GM12873 (cell line): Measurements from ENCODE around the gene CRACR2A.

Experiments
- CTCF ChIP-seq: IDR thresholded peaks from 2 replicates; pipeline ENCODE4 v1.5.1; 2012; ENCODE audit warnings: low read depth, mild to moderate bottlenecking, moderate library complexity, low read length, control low read depth; ENCODE audit not compliant: insufficient read depth; ENCODE audit errors: missing control alignments

Gene CRACR2A

GRCh38 chr12:3630621-3631271, 122.2 kb downstream of the CRACR2A start:
- TF ChIP-seq CTCF, result no peak

- no peak for TF ChIP-seq CTCF
Observed at GRCh38 chr12:3630111-3630510, 122.8 kb downstream of the CRACR2A start.

GRCh38 chr12:3629057-3629830, 123.7 kb downstream of the CRACR2A start:
- TF ChIP-seq CTCF, result no peak

- TF ChIP-seq CTCF, result no peak
Observed at GRCh38 chr12:3628629-3629028, 124.3 kb downstream of the CRACR2A start.

- TF ChIP-seq CTCF, result no peak
Observed at GRCh38 chr12:3627336-3627735, 125.6 kb downstream of the CRACR2A start.

- TF ChIP-seq CTCF, result no peak
Observed at GRCh38 chr12:3624273-3624672, 128.6 kb downstream of the CRACR2A start.

- no peak for TF ChIP-seq CTCF
Observed at GRCh38 chr12:3622822-3623690, 129.9 kb downstream of the CRACR2A start.
